Calu3 (cell line): Measurements from ENCODE around the gene OR14C36. TPM values are rescaled to one million over a fixed set of nuclear protein-coding genes. Genes with fewer than 3 reads are reported as not detected.

Source experiments
- BruUV-seq: library from RNA; stranded (reverse); fragments of 400-500 nt; replicated peaks from 2 replicates; lab custom pipeline; 2021; lab: Mats Ljungman, UMichigan
- CTCF ChIA-PET: fragments of 300-600 bp; sonication (Branson Sonifier 250); formaldehyde crosslinking; loops from one replicate; lab custom pipeline; 2022; ENCODE audit warnings: antibody characterized with exemption; lab: Charles Lee
- DNase-seq: peaks from one replicate; pipeline ENCODE4 v3.0.0; 2022
- H3K27ac Mint-ChIP-seq: one replicate; pipeline ENCODE4 v1.8.0; 2022; ENCODE audit warnings: mixed read lengths; ENCODE audit not compliant: unreplicated experiment
- H3K27me3 Mint-ChIP-seq: one replicate; pipeline ENCODE4 v1.8.0; 2022; ENCODE audit warnings: mixed read lengths; ENCODE audit not compliant: unreplicated experiment
- H3K36me3 Mint-ChIP-seq: one replicate; pipeline ENCODE4 v1.8.0; 2022; ENCODE audit warnings: mild to moderate bottlenecking, moderate library complexity, mixed read lengths; ENCODE audit not compliant: insufficient read depth, unreplicated experiment
- H3K4me1 Mint-ChIP-seq: one replicate; pipeline ENCODE4 v1.8.0; 2022; ENCODE audit warnings: mild to moderate bottlenecking, low read depth, mixed read lengths; ENCODE audit not compliant: unreplicated experiment
- H3K4me3 Mint-ChIP-seq: one replicate; pipeline ENCODE4 v1.8.0; 2022; ENCODE audit warnings: mild to moderate bottlenecking, low read depth, moderate library complexity, mixed read lengths; ENCODE audit not compliant: unreplicated experiment
- H3K9me3 Mint-ChIP-seq: one replicate; pipeline ENCODE4 v1.8.0; 2022; ENCODE audit warnings: low read depth, mixed read lengths; ENCODE audit not compliant: unreplicated experiment
- intact Hi-C: fragments of 100-400 bp; cut with micrococcal nuclease; formaldehyde crosslinking; loops from one replicate; pipeline ENCODE4 v1.10.0; 2022; ENCODE audit not compliant: unreplicated experiment
- total RNA-seq: library from RNA; stranded (reverse); gene quantifications from 2 replicates; pipeline ENCODE4 v1.2.3, GENCODE V29; 2022
- TF ChIP-seq, protein P1 (sequence below): fragments of 200-600 bp; IDR thresholded peaks from one replicate; pipeline ENCODE4 v1.8.0; 2022; ENCODE audit warnings: antibody characterized with exemption; ENCODE audit not compliant: unreplicated experiment

OR14C36 gene
- total RNA-seq, 1 experiment from 2014 or later: not detected

DNA sequence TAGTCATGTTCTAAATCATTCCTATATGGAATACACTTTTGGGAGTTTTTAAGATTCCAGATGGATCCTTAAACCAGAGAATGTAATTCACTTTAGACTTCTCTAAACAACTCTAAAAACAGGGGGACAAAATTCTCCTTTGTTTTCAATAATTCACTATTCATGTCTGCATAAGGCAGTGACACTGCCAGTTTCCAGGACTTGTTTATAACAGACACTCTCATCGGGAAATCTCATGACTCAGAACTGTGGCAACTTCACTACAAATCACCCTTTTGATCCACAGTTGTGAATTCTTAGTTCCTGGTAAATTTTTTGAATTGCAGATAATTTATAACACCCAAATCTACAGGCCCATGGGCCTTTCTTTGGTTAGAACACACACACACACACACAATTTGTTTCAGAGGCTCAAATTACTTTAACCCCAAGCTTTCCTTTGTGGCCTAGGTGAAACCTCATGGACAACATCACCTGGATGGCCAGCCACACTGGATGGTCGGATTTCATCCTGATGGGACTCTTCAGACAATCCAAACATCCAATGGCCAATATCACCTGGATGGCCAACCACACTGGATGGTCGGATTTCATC is 12.6 kb downstream of the OR14C36 start, which contains the start of gene OR2T4:
Gene OR2T4, plus strand, starts transcription at position 545 of the 595 bp plus-strand sequence. Its CDS starts 0 bp downstream, at position 545.
- TF ChIP-seq, protein P1, sequence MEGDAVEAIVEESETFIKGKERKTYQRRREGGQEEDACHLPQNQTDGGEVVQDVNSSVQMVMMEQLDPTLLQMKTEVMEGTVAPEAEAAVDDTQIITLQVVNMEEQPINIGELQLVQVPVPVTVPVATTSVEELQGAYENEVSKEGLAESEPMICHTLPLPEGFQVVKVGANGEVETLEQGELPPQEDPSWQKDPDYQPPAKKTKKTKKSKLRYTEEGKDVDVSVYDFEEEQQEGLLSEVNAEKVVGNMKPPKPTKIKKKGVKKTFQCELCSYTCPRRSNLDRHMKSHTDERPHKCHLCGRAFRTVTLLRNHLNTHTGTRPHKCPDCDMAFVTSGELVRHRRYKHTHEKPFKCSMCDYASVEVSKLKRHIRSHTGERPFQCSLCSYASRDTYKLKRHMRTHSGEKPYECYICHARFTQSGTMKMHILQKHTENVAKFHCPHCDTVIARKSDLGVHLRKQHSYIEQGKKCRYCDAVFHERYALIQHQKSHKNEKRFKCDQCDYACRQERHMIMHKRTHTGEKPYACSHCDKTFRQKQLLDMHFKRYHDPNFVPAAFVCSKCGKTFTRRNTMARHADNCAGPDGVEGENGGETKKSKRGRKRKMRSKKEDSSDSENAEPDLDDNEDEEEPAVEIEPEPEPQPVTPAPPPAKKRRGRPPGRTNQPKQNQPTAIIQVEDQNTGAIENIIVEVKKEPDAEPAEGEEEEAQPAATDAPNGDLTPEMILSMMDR: no peak
- H3K9me3 Mint-ChIP-seq: peaks cover 16% of the 10 kb centered on the region
- H3K4me1 Mint-ChIP-seq: no peaks in the 10 kb centered on the region
- intact Hi-C loops: no loop called here
- no TSS peak for BruUV-seq
- DNase-seq: no peak
- H3K4me3 Mint-ChIP-seq: no peak within 1 kb of the TSS
- no peaks in the 10 kb centered on the region for H3K36me3 Mint-ChIP-seq
- H3K27me3 Mint-ChIP-seq: no peaks in the 10 kb centered on the region
- CTCF ChIA-PET: no interaction called here
- no peak within 1 kb of the TSS for H3K27ac Mint-ChIP-seq

DNA sequence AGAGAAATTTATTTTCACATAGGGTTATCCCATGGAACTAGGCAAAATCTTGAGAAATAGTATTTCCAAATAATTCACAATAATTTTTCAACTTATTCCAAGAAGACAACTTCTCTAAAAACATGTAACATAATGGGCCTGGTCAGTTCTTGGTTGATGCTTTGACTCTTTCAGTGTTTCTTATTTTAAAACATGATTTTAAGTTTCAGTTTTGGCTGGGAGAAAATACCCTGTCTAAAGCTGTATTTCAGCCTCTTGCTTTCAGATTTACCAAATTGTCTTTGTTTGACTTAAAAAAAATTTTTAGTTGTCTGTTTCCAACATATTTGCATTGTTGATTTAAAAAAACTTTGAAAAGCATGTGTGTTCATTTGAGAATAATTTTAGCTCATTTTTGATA is 18.0 kb downstream of the OR14C36 start:
- Mint-ChIP-seq H3K27me3 (no peaks in the 10 kb centered on the region), H3K4me1 (no peaks in the 10 kb centered on the region), H3K27ac (no peak overlapping the region), H3K9me3 (peaks cover 24% of the 10 kb centered on the region), H3K36me3 (no peaks in the 10 kb centered on the region), H3K4me3 (no peak overlapping the region)
- intact Hi-C loops: no loop called here
- TF ChIP-seq, protein P1: no peak
- BruUV-seq: no TSS peak
- no peak for DNase-seq
- CTCF ChIA-PET: no interaction called here

DNA sequence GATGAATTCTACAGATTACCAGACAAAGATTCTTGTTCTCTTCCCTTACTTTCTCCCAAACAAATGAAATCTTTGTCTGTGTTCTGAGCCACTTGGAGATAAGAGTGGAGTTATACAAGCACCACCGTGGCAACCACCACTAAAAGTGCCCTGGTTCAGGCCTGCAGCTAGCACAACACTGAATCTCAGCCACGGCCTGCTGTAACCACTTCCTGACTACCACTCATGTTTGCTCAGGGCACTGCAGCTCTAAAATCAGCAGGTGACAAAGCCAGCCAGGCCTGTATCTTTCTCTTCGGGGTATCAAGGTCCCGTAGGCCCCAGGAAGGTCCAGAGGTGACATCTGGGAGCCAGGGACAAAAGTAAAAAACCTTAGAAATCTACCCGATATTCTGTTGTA is 23.8 kb downstream of the OR14C36 start:
- Mint-ChIP-seq H3K9me3 (peaks cover 34% of the 10 kb centered on the region), H3K4me3 (no peak overlapping the region), H3K36me3 (no peaks in the 10 kb centered on the region), H3K4me1 (no peaks in the 10 kb centered on the region), H3K27me3 (no peaks in the 10 kb centered on the region), H3K27ac (no peak overlapping the region)
- TF ChIP-seq, protein P1: no peak
- CTCF ChIA-PET: no interaction called here
- intact Hi-C loops: no loop called here
- BruUV-seq: no TSS peak
- no peak for DNase-seq

DNA sequence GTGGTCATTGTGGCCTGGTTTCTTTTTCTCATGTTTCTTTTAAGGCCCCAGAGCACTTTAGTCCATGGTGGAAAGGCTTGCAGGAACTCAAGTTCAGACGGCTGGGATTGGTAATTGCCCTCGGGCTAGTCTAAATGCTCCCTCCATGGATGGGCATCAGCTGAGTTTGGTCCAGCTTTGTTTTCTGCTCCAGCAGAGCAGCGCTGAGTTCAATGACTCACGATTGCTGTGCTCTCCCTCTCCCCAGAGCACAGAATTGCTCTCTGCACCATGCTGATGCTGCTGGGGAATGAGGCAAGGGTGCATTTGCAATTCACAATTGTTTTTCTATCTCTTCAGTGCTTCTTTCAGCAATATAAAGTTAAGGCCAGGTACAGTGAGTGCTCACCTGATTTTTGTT is 25.2 kb downstream of the OR14C36 start:
- H3K27me3 Mint-ChIP-seq: no peaks in the 10 kb centered on the region
- peaks cover 35% of the 10 kb centered on the region for H3K9me3 Mint-ChIP-seq
- no peak overlapping the region for H3K27ac Mint-ChIP-seq
- CTCF ChIA-PET: no interaction called here
- DNase-seq: no peak
- intact Hi-C loops: no loop called here
- no TSS peak for BruUV-seq
- H3K36me3 Mint-ChIP-seq: no peaks in the 10 kb centered on the region
- no peak overlapping the region for H3K4me3 Mint-ChIP-seq
- TF ChIP-seq, protein P1: no peak
- H3K4me1 Mint-ChIP-seq: no peaks in the 10 kb centered on the region
